Glomerular visceral epithelial cell (primary cell): ENCODE data around the gene HCN4.

Source experiments
- DNase-seq: peaks from one replicate; pipeline ENCODE4 v3.0.0-alpha.2; 2016; ENCODE audit errors: extremely low spot score

The HCN4 gene

GRCh38 chr15:73368301-73369136 is at the start of gene HCN4:
HCN4 (minus strand) TSS chr15:73368958; CDS start chr15:73368270, 688 bp downstream.
- no peak for DNase-seq

- DNase-seq = no peak
These were observed 46.1 kb upstream of the HCN4 start for GRCh38 chr15:73414876-73415275.

GRCh38 chr15:73403171-73403570 is 34.4 kb upstream of the HCN4 start:
- DNase-seq = peak; percentile 15

GRCh38 chr15:73400222-73400621 is 31.5 kb upstream of the HCN4 start:
- DNase-seq = peak; percentile 13

- DNase-seq = no peak
These were observed 30.1 kb upstream of the HCN4 start for GRCh38 chr15:73398861-73399260.

- no peak for DNase-seq
These were observed 28.7 kb upstream of the HCN4 start for GRCh38 chr15:73397461-73397860.

- DNase-seq = no peak
These were observed 26.9 kb upstream of the HCN4 start for GRCh38 chr15:73395671-73396070.

GRCh38 chr15:73394782-73395181 is 26.0 kb upstream of the HCN4 start:
- no peak for DNase-seq

- DNase-seq = no peak
These were observed 24.6 kb upstream of the HCN4 start for GRCh38 chr15:73393336-73393735.

- DNase-seq = no peak
These were observed 23.3 kb upstream of the HCN4 start for GRCh38 chr15:73392025-73392424.

GRCh38 chr15:73391128-73391872 is 22.5 kb upstream of the HCN4 start:
- no peak for DNase-seq

- DNase-seq = no peak
These were observed 21.3 kb upstream of the HCN4 start for GRCh38 chr15:73389971-73390544.

GRCh38 chr15:73389539-73389938 is 20.8 kb upstream of the HCN4 start:
- DNase-seq = no peak

- DNase-seq = peak; percentile 73
These were observed 19.6 kb upstream of the HCN4 start for GRCh38 chr15:73388256-73388781.

GRCh38 chr15:73387507-73388255 is 18.9 kb upstream of the HCN4 start:
- DNase-seq = no peak

- DNase-seq = no peak
These were observed 18.2 kb upstream of the HCN4 start for GRCh38 chr15:73386886-73387506.

GRCh38 chr15:73386238-73386637 is 17.5 kb upstream of the HCN4 start:
- DNase-seq = no peak

- no peak for DNase-seq
These were observed 16.4 kb upstream of the HCN4 start for GRCh38 chr15:73385205-73385604.

GRCh38 chr15:73383310-73384189 is 14.8 kb upstream of the HCN4 start:
- DNase-seq = no peak

GRCh38 chr15:73382115-73382514 is 13.4 kb upstream of the HCN4 start:
- DNase-seq = peak; percentile 46
